ENCODE data around the gene FAM228A.
A peak's percentile ranks its signal among the peaks of the same experiment; 100 is the strongest.
"Not testable (repeated sequence)": the region's sequence is repeated elsewhere in the genome, so short reads cannot be mapped to it uniquely, and the experiment has no call there.

Gene FAM228A

DNA sequence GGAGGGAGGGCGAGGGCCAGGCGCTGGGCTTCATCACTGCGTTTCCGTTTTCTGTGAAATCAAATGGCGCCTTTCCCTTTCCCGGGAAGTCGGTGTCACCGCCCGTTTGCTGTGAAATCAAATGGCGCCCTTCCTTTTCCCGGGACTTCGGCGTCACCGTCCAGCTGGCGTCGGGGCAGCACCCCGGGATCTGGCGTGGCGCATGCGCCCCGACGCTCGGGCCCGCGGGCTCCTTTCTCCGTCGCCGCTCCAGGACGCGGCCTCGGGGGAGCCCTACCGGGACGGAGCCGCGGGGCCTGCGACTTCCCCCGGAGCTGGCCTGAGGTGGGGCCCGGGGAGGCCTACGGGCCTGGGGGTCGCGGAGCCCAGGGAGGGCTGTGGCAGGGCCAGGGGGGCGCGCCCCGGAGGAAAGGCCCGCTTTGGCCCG, at the start of gene FAM228A:
TSS of gene FAM228A (plus strand) at position 203 of the 427 bp plus-strand sequence. CDS start 428 bp downstream, outside the sequence.
- no peak for DNase-seq

DNA sequence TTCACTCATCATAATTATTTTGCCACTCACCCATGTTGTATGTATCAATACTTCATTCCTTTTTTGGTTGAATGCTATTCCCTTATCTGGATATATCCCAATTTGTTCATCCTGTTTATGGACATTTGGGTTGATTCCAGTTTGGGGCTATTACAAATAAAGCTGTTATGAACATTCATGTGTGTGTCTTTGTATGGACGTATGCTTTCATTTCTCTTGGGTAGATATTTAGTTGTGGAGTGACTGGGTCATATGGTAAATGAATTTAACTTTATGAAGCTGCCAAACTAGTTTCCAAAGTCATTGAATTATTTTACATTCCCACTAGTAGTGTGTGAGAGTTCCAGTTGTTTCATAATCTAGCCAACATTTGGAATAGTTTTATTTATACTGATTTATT, 48.9 kb upstream of the FAM228A start:
- DNase-seq, result no peak

- no peak for DNase-seq
Measured at GRCh38 chr2:24132543-24132942, 42.3 kb upstream of the FAM228A start.

DNA sequence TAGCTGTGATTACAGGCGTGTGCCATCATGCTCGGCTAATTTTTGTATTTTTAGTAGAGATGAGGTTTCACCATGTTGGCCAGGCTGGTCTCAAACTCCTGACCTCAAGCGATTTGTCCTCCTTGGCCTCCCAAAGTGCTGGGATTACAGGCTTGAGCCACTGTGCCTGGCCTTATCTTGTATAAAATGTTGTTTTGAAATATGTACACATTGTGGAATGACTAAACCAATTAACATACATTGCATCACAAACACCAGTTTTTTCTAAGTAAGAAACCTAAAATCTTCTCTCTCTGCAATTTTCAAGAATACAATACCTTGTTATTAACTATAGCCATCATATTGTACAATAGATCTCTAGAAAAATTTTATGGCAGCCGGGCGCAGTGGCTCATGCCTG, 34.5 kb upstream of the FAM228A start:
- not testable (repeated sequence) for DNase-seq

- DNase-seq, result no peak
Measured at GRCh38 chr2:24147364-24147763, 27.5 kb upstream of the FAM228A start.

GRCh38 chr2:24152413-24153197, 22.2 kb upstream of the FAM228A start:
- no peak for DNase-seq

- no peak for DNase-seq
Measured at GRCh38 chr2:24153478-24153877, 21.4 kb upstream of the FAM228A start.

- no peak for DNase-seq
Measured at GRCh38 chr2:24158131-24158530, 16.7 kb upstream of the FAM228A start.

GRCh38 chr2:24159708-24160107, 15.1 kb upstream of the FAM228A start:
- DNase-seq, result no peak

DNA sequence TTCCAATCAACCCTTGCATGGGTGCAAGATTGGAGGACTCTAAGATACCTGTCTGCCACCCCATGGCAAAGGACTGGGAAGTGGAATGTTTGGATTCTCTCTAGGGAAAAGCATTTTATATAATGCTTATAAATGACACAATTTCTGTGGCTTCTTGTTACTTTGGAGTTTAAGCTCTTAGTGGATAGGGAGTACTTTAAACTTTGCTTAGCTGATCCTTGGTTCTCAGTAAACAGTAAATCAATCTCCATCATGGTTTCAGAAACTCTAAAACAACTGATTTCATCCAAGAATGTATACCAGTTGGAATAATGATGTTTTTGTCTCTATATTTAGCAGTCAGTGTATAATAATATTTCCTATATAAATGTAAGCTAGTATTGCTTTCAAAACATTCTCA, 14.1 kb upstream of the FAM228A start:
- no peak for DNase-seq

DNA sequence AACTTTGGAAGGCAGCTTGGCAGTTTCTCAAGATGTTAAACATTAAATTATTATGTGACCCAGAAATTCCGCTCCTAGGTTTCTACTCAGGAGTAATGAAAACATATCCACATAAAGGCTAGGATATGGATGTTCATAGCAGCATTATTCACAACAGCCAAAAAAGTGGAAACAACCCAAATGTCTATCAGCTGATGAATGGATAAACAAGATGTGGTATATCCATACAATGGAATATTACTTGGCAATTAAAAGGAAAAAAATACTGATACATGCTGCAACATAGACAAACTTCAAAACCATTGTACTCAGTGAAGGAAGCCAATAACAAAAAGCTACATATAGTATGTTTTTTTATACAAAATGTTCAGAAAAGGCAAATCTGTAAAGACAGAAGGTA, 12.4 kb upstream of the FAM228A start:
- no peak for DNase-seq

- DNase-seq, result no peak
Measured at GRCh38 chr2:24163186-24163585, 11.7 kb upstream of the FAM228A start.

DNA sequence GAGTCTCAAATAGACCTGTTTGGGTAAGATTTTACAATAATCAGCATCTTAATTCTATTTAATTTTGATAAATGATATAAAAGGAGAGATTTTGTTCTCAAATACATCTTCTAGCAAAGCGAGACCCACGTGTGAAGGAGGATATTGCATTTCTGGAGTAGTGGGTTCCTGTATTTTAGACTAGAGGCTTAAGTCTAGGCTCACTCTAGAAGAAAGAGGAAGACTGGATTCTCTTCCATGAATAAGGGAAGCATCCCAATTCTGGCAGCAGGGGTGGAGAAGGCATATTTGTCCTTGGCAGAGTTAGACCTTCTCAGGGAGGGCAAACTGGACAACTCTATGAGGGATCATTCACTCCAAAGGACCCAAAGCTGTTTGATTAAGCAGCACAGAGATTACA, 11.3 kb upstream of the FAM228A start:
- no peak for DNase-seq

DNA sequence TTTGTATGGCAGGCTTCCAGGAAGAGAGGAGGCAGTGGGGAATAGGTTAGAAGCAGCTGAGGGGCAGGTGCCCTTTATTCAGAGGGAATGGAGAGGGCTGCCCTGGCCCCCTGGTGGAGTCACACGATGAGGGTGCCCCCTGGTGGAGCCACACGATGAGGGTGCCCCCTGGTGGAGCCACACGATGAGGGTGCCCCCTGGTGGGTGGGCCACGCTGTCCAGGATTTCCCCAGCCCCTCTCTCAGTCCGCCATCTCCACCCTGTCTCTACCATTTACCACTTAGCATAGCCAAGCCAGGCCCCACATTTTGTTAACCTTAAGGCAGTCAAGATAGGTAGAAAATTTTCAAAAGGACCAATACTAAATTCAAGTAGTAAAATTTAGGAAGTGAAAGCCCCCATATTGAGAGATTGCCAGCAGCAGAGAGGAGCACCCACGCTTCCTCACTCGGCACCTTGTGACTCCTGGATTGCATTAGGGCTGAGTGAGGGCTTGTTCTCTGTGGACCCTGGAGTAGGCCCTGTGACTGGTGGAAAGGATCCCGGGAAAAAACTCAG, 10.4 kb upstream of the FAM228A start:
- DNase-seq, result peak; percentile 18

- no peak for DNase-seq
Measured at GRCh38 chr2:24169023-24169422, 5.8 kb upstream of the FAM228A start.

DNA sequence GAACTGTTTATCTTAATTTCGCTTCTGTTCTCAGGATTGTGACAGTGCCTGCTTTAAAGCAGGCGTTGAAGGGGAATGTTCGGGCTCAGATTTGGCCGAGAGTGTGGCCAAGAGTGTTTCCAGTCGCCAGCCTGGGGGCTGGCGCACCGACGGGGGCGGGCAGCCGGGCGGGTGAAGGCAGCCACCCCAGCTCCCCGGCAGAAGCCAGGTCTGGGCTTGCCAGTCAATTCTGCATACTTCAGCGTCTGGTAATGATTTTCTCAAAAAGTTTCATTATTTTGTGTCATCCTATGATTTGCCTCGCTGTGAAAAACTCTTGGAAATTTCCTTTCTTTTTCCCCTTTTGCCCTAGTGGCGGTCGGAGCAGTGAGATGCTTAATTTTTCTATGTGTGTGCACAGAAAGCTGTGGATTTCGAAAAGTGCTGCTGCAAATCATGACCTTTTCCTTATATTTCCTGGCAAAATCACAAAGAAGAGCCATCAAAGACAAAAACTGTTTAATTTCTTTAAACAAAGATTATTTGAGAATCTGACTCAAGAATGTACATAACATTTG, 856 bp downstream of the FAM228A start:
- DNase-seq, result no peak

DNA sequence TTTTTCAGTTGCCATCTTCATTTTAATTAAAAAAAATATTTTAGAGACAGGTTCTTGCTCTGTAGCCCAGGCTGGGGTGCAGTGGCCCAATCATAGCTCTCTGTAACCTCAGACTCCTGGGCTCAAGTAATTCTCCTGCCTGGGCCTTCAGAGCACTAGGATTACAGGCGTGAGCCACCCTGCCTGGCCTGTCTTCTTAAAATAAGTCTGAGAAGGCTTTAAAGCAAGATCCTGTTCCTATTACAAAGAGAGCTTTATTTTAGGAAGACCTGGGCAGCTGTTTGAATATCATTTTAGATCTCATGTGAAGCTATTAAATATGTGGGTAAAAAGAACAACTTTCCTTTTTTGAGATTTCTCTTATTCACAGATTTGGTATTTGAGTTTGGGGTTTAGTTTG, 1.5 kb downstream of the FAM228A start:
- no peak for DNase-seq

GRCh38 chr2:24179683-24180082, 4.8 kb downstream of the FAM228A start:
- DNase-seq, result no peak

DNA sequence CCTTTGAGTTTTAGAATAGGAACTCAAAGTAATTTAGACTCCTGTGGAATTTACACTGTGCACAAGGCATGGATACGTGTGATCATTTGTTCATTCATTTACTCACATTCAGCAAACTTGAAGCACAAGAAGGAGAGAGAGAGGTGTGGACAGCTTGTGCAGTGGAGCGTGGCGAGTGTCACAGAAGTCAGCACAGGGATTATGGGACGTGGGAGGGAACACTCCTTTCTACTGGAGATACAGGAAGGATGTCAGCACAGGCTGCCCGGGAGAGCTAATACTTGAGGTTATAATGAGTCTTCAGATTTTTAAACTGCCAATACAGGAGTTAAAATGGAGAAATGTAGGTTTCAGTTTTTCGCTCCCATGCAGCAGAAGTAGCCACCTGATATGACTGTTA, 7.0 kb downstream of the FAM228A start:
- DNase-seq, result no peak

- no peak for DNase-seq
Measured at GRCh38 chr2:24182507-24182906, 7.7 kb downstream of the FAM228A start.

- no peak for DNase-seq
Measured at GRCh38 chr2:24183366-24184069, 8.7 kb downstream of the FAM228A start.

DNA sequence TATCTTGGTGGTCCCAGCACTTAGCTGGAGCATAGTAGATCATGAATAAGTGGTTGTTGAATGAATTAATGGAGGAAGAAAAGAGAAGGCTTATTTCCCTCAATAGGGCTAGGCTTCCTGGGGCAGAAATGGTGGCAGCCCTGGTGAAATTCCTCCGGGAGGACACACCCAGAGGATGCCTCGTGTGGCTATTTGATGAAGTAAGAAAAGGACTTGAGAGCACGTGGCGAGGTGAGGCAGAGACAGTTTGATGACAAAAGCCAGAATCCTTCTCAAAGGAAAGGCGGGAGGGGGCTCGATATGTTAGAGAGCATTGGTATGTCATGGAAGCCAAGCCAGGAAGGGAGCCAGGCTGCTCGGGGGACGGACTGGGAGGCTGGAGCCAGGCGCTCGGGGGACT, 14.7 kb downstream of the FAM228A start:
- DNase-seq, result no peak

GRCh38 chr2:24190503-24190902, 15.7 kb downstream of the FAM228A start:
- no peak for DNase-seq

GRCh38 chr2:24191156-24191555, 16.3 kb downstream of the FAM228A start:
- no peak for DNase-seq

Measured in EL (cell line).